Inferior parietal cortex (tissue), 1 donor: ENCODE results near the gene AGMAT.

Source experiments
- DNase-seq: peaks from one replicate; pipeline ENCODE4 v3.0.0-alpha.2; 2016; ENCODE audit errors: extremely low spot score

Gene AGMAT

DNA sequence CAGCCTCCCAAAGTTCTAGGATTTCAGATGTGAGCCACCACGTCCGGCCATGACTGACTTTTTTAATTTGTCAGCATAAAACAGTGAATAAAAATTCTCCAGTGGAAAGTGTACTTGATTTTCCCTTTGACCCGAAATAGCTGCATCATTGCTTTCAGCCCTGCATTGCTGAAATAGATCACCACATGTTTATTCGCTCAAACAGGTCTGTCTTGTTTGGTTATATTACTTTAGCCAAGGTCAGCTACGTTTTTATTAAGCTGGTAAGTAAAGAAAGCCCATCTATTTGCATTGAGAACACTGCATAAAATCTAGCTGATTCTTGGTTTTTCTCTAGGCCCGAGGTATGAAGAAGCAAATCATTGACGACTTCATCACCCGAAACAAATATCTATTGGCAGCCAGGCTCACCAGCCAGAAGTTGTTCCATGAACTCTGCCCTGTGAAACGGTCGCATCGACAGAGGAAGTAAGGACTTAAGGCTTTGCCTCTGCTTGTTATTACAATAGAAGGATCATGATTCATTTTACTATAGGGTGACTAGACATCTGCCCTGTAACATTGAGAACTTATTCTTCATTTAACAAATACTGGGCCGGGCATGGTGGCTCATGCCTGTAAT lies 25.6 kb downstream of the AGMAT start:
- no peak for DNase-seq

DNA sequence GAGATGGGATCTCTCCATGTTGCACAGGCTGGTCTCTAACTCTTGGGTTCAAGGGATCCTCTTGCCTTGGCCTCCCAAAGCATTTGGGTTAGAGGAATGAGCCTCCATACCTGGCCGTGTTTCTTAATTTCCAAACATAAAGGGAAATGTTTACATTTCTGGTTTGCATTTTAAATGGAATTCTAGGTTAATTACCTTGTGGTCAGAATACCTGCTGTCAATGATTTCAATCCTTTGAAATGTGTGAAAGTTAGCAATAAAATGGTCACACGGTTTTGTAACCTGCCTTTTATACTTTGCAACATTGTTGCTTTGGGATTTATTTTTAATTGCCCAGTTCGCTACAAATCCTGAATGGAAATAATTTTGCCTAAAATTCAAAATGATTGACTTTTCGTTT lies 26.3 kb downstream of the AGMAT start:
- no peak for DNase-seq

DNA sequence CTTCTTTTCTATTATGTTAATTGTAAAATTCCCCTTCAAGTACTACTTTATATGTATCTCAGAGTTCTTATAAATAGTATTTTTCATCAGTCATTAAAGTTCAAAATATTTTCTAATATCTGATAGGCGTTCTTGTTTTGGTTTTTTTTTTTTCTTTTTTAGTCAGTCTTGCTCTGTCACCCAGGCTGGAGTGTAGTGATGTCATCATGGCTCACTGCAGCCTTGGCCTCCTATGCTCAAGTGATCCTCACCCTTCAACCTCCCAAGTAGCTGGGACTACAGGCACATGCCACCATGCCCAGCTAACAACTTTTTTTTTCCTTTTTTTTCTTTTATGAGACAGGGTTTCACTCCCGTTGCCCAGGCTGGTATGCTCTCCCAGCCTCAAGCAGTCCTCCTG lies 27.3 kb downstream of the AGMAT start:
- no peak for DNase-seq

DNA sequence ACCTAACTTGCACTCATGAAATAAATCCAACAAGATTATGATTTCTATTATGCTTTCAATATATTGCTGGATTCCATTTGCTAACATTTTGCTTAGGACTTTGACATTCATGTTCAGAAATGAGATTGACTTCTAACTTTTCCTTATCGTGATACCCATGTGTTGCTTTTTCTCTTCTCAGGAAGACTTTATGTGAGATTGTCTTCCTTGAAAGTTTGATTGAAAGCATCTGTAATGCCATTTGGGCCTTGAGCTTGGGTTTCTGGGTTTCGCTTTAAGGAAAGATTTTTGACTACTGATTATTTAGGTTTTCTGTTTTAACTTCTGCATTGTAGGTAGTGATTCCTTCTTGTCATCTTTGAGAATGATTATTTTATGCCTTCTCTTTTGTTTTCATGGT lies 27.8 kb downstream of the AGMAT start:
- DNase-seq, result no peak

GRCh38 chr1:15550573-15550972 lies 34.3 kb downstream of the AGMAT start:
- DNase-seq, result no peak

DNA sequence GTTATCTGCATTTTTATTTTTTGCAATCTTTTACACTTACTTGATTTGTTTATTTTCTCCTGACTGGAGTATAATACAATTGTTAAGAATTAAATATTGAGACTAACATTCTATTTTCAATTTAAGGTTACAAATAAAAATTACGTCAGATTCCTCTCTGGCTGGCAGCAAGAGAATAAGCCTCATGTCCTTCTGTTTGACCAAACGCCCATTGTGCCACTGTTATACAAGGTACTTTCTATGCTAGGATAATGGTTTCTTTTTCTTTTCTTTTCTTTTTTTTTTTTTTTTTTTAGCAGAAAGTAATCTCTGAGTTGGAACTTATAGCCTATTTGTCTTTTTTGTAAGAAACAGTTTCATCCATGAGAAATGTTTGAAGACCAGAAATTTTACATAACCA lies 38.2 kb downstream of the AGMAT start:
- no peak for DNase-seq

DNA sequence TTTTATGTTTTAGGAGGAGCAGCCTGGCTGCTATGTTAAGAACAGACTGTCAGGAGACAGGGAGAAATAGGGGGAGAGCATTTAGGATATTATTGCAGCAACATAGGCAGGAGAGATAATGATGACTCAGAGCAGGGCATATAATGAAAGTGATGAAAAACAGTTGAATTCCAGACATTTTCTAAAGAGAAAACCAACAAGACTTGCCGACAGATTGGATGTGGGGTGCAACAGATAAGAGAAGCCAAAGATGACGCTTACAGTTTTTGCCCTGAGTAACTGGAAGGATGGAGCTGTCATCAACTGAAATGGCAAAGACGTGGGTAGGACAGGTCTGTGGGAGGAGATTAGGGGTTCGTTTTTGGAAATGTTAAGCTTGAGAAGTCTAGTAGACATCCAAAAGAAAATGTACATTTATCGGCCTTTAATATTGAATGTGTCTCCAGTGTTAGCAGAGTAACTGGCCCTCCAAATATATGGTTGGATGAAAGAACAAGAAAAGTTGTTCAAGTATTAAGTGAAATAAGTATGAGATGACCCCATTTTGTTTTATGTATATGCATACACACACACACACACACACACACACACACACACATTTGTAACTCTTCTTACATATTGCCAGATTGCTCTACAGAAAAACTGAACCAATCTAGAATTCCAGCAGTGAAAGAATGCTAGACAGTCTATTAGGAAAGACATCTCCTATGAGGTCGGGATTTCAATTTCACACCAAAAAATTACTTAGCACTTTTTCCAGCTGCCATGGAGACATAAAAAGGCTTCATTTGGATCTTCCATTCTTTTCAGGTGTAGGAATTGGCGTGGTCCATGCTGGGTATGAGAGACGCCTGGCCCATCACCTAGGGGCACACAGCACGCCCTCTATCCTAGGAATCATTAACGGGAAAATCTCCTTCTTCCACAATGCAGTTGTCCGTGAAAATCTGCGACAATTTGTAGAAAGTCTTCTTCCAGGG lies 41.0 kb downstream of the AGMAT start:
- DNase-seq, result peak; percentile 67

- DNase-seq, result no peak
Observed at GRCh38 chr1:15543251-15543588, 41.6 kb downstream of the AGMAT start.

GRCh38 chr1:15542388-15543250 lies 42.2 kb downstream of the AGMAT start:
- DNase-seq, result no peak

DNA sequence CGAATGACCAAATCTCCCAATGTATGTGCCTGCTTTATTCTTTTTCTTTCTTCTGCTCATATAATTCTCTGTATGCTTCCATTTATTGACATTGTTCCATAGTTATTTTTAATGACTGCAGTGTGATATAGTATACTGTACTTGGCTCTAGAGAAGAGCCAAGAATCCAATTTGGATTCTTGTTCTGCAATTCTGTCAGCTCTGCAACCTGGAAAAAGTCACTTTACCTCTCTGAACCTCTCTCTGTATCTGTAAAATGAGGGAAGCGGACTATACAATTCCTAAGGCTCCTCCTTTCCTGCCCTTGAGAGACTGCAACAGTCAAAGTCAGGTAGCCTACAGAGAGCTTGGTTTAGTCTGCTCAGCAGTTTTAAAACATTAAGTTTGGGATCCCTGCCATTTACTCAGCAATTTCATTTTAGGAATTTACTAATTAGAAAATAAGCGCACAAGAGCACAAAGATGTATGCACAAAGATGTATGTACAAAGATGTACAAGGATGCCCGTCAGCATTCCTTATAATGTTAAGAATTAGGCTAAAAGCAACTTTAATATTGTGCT lies 43.5 kb downstream of the AGMAT start:
- no peak for DNase-seq

- DNase-seq, result no peak
Observed at GRCh38 chr1:15540186-15540585, 44.7 kb downstream of the AGMAT start.

GRCh38 chr1:15538771-15539170 lies 46.1 kb downstream of the AGMAT start:
- DNase-seq, result no peak

DNA sequence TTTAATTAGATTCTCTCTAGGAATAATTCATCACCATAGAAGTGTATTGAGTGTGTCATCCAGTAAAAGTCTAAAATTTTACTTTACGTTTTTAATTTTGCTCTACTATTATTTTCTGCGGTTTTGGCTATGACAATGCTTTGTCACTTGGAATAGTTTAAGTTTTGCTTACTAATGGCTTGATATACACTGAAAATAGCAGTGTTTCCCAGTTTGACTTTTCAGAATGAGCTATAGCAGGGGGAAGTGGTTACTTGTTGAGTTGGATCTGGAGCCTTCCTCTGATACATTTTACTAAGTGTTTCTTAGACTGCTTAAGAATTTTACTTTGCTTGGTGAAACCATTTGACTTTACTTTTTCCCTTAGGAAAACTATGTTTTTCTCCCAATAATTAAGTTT lies 53.2 kb downstream of the AGMAT start:
- DNase-seq, result no peak

DNA sequence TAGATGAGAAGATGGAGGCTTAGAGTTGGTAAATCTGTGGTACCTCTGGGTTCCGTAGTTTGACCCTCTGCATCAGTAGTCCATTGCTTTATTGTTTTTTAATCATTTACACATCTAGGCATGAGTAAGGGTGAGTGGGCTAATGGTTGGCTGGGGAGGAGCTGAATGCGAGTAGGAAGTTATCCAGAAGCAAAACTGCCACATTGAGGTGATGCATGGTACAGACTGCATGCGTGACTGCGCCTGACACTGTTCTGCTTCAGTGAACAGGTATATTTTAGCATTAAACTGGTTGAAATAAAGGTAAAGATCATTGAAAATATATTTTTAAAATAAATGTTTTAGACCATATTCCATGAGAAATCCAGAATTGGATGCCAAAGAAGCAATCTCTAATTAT lies 53.8 kb downstream of the AGMAT start:
- no peak for DNase-seq

- DNase-seq, result peak; percentile 100
Observed at GRCh38 chr1:15526490-15527339, 58.1 kb downstream of the AGMAT start, which contains the start of gene DNAJC16. Gene DNAJC16 (plus strand): TSS chr1:15526848. CDS start chr1:15529106, 2,258 bp downstream.

- no peak for DNase-seq
Observed at GRCh38 chr1:15526021-15526489, 58.8 kb downstream of the AGMAT start.

- peak; percentile 91 for DNase-seq
Observed at GRCh38 chr1:15525050-15526020, 59.5 kb downstream of the AGMAT start.

- DNase-seq, result peak; percentile 85
Observed at GRCh38 chr1:15524283-15525049, 60.4 kb downstream of the AGMAT start.

- no peak for DNase-seq
Observed at GRCh38 chr1:15524021-15524282, 60.9 kb downstream of the AGMAT start, which contains the start of gene CASP9. Gene CASP9 (minus strand): TSS chr1:15524215. CDS start chr1:15524200, 15 bp downstream.
